WERI-Rb-1 (cell line): ENCODE results near the gene COIL.

Source experiments
- DNase-seq: peaks from one replicate; pipeline ENCODE4 v3.0.0-alpha.2; 2020
- H3K27ac ChIP-seq: fragments of 250-450 bp; sonication (Bioruptor Pico); 2 replicates; pipeline ENCODE4 v1.5.1; 2020; ENCODE audit warnings: mild to moderate bottlenecking, moderate library complexity
- H3K27me3 ChIP-seq: fragments of 250-450 bp; sonication (Bioruptor Pico); 2 replicates; pipeline ENCODE4 v1.5.1; 2021; ENCODE audit warnings: mild to moderate bottlenecking, low read depth, moderate library complexity; ENCODE audit not compliant: insufficient read depth, severe bottlenecking
- H3K36me3 ChIP-seq: fragments of 250-450 bp; sonication (Bioruptor Pico); 2 replicates; pipeline ENCODE4 v1.5.1; 2020; ENCODE audit warnings: mild to moderate bottlenecking, moderate library complexity
- H3K4me3 ChIP-seq: 2 replicates; pipeline ENCODE4 v1.5.1; 2011; ENCODE audit warnings: low read depth, mild to moderate bottlenecking, control low read depth, low read length
- H3K9me3 ChIP-seq: fragments of 250-450 bp; sonication (Bioruptor Pico); 2 replicates; pipeline ENCODE4 v1.5.1; 2021; ENCODE audit warnings: mild to moderate bottlenecking, moderate library complexity; ENCODE audit not compliant: severe bottlenecking
- TF ChIP-seq, protein P1 (sequence below): IDR thresholded peaks from 2 replicates; pipeline ENCODE4 v1.5.1; 2011; ENCODE audit warnings: low read depth, mild to moderate bottlenecking, control low read depth, inconsistent platforms, low read length

COIL gene

DNA sequence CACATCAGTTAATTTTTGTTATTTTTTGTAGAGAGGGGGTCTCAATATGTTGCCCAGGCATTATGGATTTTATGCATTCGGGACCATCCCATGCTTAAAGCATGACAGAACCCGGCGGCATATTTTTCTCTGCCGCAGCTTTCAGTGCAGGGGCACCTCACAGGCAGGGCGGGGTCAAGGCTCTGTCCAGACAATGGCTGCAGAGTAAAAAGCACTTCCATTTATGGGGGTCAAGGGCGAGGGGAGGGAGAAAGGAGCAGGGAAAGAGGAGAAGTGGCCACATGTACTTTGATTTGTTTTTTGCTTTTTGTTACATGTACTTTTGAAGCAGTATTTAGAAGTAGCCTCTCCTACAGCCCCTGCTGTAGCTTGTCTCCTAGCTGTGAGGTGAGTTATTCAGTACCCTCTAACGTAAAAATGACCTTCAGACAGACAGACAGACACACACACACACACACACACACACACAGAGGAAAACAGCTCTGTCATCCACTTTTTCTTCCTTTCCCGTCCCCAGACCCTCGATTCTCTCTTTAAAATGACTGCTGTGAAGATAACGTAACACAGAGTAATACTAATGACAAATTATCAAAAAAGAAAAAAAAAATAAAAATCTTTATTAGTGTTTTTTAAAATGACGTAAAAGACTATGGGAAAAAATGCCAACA is 16.2 kb upstream of the COIL start:
- Histone ChIP-seq H3K36me3 (no peaks in the 10 kb centered on the region; the same call in 1 of the 2 replicates), H3K9me3 (no peaks in the 10 kb centered on the region), H3K4me3 (peak overlapping the region; percentile 60), H3K27ac (no peak overlapping the region), H3K27me3 (no peaks in the 10 kb centered on the region)
- no peak for DNase-seq
- TF ChIP-seq, protein P1, sequence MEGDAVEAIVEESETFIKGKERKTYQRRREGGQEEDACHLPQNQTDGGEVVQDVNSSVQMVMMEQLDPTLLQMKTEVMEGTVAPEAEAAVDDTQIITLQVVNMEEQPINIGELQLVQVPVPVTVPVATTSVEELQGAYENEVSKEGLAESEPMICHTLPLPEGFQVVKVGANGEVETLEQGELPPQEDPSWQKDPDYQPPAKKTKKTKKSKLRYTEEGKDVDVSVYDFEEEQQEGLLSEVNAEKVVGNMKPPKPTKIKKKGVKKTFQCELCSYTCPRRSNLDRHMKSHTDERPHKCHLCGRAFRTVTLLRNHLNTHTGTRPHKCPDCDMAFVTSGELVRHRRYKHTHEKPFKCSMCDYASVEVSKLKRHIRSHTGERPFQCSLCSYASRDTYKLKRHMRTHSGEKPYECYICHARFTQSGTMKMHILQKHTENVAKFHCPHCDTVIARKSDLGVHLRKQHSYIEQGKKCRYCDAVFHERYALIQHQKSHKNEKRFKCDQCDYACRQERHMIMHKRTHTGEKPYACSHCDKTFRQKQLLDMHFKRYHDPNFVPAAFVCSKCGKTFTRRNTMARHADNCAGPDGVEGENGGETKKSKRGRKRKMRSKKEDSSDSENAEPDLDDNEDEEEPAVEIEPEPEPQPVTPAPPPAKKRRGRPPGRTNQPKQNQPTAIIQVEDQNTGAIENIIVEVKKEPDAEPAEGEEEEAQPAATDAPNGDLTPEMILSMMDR = no peak

DNA sequence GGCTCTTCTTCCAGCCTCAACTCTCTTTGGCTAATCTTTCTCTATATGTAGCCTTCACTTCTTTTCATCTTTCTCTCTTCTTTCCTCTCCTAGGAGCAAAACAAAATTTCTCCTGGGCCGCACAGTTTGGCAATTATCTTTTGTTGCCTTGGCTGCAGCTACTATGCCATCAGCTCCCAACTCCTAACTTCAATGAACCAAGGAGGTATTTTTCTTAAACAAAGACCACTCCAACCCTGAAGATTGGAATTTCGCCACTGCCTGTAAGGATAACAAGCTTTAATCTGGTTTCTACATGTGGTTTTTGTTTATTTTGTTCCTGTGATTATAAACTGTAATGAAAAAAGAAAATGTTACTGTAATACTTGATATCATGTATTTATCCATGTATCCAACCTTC is 14.8 kb upstream of the COIL start:
- Histone ChIP-seq H3K4me3 (no peak overlapping the region), H3K9me3 (peaks cover 4% of the 10 kb centered on the region), H3K36me3 (no peaks in the 10 kb centered on the region), H3K27me3 (no peaks in the 10 kb centered on the region), H3K27ac (no peak overlapping the region)
- no peak for DNase-seq
- TF ChIP-seq, protein P1 = no peak

DNA sequence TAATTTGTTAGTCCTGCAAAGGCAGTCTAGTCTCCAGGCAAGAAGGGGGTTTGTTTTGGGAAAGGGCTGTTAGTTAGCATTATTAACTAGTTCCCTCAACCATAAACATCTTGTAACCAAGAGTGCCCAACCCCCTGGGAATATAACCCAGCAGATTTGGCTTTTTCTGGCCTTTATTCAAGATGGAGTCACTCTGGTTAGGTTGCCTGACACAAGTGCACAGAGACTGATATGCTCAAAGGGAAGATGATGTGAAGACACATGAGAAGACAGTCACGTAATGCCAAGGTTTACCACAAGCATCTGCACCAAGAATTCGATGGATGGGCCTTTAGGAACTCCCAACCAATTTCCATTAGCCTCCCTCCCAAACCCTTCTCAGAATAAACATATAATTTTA is 13.2 kb upstream of the COIL start:
- H3K27me3 ChIP-seq = no peaks in the 10 kb centered on the region
- H3K4me3 ChIP-seq = no peak overlapping the region
- DNase-seq = no peak
- TF ChIP-seq, protein P1 = no peak
- no peak overlapping the region for H3K27ac ChIP-seq
- no peaks in the 10 kb centered on the region for H3K36me3 ChIP-seq
- H3K9me3 ChIP-seq = peaks cover 4% of the 10 kb centered on the region

DNA sequence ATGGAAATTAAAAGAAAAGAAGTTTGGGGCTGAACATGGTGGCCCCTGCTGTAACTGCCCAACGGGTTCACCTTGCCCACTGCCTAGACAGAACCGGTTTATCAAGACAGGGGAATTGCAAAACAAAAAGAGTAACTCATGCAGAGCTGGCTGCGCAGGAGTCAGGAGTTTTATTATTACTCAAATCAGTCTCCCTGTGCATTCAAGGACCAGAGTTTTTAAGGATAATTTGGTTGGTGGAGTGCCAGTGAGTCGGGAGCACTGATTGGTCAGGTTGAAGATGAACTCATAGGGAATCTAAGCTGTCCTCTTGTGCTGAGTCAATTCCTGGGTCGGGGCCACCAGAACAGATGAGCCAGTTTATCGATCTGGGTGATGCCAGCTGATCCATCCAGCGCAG is 12.7 kb upstream of the COIL start:
- H3K36me3 ChIP-seq = no peaks in the 10 kb centered on the region
- H3K9me3 ChIP-seq = peaks cover 4% of the 10 kb centered on the region
- no peak overlapping the region for H3K4me3 ChIP-seq
- no peak overlapping the region for H3K27ac ChIP-seq
- TF ChIP-seq, protein P1 = no peak
- DNase-seq = no peak
- H3K27me3 ChIP-seq = no peaks in the 10 kb centered on the region

DNA sequence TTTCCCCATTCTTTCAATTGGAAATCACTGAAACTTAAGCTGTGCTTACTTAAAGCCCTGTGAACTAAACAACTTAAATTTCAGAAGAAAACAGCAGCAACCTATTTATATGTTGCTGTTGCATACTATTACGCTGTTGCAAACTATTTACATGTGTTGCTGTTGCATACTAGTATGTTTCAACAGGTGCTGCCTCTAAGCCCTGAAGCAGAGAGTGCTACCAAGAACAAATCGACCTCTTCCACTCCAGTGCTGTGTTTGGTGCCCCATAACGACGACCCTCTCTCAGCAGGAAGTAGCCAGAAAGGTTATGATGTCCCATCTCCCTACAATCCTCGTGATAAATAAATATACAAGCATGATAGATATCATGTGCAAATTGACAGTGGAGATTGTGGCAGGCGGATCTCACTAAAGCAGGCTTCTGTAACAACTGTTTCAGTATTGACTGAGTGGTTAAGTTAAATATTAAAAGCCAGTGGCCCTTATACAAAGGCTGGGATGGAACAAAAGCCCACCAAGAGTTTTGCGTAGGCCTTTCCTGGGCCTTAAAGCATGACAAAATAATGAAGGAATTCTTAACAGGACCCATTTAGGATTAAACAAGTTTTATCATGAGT is 11.4 kb upstream of the COIL start:
- no peak overlapping the region for H3K27ac ChIP-seq
- TF ChIP-seq, protein P1 = no peak
- peaks cover 4% of the 10 kb centered on the region for H3K9me3 ChIP-seq
- no peak for DNase-seq
- H3K4me3 ChIP-seq = no peak overlapping the region
- H3K27me3 ChIP-seq = no peaks in the 10 kb centered on the region
- H3K36me3 ChIP-seq = no peaks in the 10 kb centered on the region
